SKM-1 (cell line): Measurements from ENCODE around the gene HSPB9.
A peak's percentile ranks its signal among the peaks of the same experiment; 100 is the strongest.

Experiments
- DNase-seq: peaks from one replicate; lab custom pipeline; 2025; ENCODE audit not compliant: unreplicated experiment; lab: John Stamatoyannopoulos, UW

HSPB9 gene

DNA sequence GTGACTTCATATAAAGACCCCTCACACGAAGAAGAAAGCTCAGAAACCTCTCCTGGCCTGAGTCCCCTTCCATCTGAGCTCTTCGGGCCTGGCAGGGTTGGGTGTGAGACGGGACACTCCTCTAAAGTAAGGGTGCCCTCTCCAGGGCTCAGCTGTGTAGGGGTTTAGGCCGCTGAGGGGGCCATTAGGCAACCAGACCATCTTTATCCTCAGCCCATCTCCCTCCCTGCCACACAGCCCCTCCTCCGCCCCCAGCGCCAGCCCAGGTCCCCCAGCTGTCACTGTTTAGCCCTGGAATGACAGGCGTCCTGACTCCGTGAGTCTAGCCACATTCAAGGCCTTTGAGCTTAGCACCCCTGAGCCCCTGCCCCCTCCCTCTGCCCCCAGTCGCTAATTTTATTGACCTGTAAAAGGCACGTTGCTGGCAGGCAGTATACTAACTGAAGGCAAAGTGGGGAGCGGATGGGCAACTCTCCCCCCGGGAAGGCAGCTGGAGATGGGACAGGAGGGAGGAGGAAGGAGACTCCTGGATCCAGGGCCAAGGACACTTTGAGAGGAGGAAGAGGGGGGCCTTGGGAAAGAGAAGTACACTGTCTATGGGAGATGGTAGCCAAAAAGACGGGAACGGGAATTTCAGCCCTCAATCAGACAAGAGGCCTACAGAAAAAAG is 23.7 kb upstream of the HSPB9 start:
- DNase-seq: no peak

GRCh38 chr17:42101513-42102292 is 20.9 kb upstream of the HSPB9 start:
- DNase-seq: peak; percentile 52

DNA sequence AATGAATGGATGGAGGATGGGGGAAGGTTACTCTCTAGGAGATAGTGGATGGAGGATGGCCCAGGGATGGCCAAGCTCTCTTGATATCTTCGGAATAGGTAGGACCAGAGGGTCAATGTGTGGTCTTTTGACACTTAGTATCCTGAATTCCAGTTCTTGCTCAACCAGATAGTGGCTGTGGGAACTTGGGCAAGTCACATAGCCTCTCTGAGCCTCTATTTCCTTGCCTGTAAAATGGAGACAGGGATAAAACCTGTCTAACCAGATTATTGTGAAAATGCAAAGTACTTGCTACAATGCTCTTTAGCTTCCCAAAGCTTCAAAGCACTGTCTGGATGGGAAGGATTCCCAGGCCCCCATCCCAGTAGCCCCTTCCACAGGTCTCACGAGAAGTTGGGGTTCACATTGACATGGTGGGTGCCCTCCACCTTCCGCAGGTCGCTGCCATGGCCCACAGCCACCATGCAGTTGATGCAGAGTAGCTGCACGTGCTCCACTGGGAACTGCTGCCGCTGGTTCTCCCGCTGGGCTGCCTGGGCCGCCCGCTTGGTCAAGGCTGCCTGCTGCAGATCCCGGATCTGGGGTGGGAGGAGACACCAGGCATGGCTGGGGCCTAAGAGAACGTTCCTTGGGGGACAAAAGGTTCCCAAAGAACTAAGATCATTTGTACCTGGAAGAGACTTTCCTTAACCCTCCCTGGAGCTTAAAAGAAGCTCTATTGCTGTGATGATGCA is 19.2 kb upstream of the HSPB9 start:
- DNase-seq: no peak

- DNase-seq: no peak
Measured at GRCh38 chr17:42104264-42104663, 18.3 kb upstream of the HSPB9 start.

DNA sequence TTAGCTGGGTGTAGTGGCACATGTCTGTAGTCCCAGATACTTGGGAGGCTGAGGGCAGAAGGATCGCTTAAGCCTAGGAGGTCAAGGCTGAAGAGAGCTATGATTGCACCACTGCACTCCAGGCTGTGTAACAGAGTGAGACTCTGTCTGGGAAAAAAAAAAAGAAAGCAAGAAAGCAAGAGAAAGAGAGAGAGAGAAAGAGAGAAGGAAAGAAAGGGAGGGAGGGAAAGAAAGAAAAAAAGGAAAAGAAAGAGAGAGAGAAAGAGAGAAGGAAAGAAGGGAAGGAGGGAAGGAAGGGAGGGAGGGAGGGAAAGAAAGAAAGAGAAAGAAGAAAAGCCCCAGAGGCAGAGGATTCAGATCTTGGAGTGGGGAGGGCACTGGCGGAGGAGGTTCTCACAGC is 16.6 kb upstream of the HSPB9 start:
- no peak for DNase-seq

- DNase-seq: no peak
Measured at GRCh38 chr17:42107124-42107523, 15.5 kb upstream of the HSPB9 start.

- DNase-seq: no peak
Measured at GRCh38 chr17:42107597-42108576, 14.7 kb upstream of the HSPB9 start.

DNA sequence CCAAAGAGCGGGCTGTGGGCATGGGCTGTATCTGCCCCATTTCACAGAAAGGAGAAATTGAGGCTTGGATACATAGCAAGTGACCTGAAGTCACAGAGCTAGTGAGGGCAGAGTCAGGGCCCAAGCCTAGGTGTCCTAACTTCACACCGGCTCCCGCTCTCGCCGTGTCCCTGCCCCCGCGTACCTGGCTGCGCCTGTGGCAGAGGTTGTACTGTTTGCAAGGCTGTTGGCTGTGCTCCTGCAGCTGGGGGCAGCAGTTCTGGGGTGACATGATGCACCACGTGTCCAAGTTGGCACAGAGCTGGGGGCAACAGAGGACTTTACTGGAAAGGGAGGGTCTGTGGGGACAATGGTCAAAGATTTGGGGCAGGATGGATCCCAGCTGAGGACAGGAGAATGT is 13.5 kb upstream of the HSPB9 start:
- DNase-seq: no peak

- no peak for DNase-seq
Measured at GRCh38 chr17:42110301-42111264, 12.0 kb upstream of the HSPB9 start.

DNA sequence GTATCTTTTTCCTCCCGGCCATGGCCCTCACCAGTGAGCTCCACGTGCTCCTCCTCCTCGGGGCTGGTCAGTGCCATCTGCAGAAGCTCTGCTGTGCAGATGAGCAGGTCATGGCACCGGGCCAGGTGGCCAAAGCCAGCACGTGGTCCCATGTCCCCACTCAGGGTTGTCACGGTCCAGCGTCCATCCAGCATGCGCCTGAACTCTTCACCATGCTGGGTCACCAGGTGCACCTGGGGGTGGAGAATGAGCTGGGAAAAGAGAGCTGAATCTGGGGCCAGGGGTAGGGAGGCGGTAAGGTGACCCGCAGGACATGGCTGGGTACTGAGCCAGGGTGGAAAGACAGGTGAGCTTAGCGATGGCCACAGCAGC is 11.4 kb upstream of the HSPB9 start:
- DNase-seq: no peak

DNA sequence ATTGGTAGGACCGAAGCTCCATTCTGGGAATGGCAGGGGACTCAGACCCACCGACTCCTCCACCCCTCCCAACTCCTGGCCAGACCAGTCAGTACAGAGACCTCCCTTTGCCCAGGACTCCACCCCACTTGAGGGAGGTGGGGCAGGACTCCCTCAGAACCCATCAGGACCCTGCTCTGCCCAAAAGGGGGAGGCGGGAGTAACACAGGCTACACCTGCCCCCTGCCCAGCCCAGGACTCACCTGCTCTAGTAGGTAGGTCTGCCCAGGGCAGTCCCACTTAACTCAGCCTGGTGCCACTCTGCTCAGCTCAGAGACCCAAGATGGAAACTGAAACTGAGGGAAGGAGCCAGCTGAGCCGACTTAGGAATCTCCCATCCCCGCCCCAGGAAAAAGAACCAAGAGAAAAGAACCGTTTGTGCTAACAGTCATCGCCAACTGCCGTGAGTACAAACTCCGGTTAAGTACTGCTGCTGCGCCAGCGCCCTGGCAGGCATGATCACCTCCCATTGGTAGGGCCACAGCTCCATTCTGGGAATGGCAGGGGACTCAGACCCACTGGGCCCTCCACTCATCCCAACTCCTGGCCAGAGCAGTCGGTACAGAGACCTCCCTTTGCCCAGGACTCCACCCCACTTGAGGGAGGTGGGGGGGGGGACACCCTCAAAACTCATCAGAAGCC is 10.6 kb upstream of the HSPB9 start:
- DNase-seq: no peak

- peak; percentile 76 for DNase-seq
Measured at GRCh38 chr17:42112552-42113176, 9.9 kb upstream of the HSPB9 start, which contains the start of gene DHX58. TSS of gene DHX58 (minus strand) at chr17:42112714. CDS start at chr17:42111892, 822 bp downstream.

- DNase-seq: no peak
Measured at GRCh38 chr17:42113293-42114069, 9.1 kb upstream of the HSPB9 start.

DNA sequence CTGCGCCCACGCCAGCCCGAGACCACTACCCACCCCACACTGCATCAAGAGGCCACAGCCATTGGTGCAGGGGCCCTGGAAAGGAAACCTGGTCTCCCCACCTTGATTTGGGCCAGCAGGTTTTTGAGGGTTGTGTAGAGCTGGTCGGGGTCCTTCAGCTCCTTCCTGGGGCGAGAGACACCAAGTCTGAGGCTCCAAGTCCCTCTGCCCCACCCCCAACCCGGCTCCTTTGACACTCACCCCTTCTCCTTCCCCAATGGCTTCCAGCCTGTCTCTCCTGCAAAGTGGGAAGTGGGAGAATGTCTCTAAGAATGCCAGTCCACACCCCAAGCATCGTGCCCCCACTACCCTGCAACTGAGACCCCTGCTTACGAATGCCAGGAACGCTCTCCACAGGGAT is 8.5 kb upstream of the HSPB9 start:
- DNase-seq: no peak

DNA sequence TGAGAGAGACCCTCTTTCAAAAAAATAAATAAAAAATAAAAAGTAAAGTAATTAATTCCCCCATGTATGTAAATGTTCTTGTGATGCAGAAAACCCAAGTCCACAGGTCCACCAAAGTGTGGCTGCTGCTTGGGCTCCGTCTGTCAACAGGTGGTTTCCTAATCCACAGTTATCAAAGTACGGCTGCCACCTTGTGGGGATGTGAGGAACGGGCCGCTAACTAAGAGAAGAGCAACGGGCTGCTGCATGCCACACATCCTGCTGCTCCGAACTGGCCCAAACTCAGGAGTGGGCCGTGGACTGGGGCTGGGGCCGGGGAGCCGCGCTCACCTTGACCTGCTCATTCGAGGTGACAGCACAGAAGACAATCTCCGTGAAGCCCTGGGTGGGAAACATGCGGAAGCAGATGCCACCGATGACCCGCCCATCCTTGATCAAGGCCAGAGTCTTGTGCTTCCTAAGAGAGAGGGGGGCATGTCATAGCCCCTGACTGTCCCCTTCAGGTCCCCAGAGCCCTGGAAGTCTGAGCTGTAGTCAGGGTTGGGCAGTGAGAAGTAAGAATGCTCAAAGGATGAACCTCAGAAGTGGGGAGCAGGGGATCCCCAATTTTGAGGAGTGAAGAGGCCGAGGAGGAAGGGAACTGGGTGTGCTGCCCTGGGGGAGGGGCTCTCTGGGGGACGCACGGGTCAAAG is 5.8 kb upstream of the HSPB9 start:
- peak; percentile 67 for DNase-seq

DNA sequence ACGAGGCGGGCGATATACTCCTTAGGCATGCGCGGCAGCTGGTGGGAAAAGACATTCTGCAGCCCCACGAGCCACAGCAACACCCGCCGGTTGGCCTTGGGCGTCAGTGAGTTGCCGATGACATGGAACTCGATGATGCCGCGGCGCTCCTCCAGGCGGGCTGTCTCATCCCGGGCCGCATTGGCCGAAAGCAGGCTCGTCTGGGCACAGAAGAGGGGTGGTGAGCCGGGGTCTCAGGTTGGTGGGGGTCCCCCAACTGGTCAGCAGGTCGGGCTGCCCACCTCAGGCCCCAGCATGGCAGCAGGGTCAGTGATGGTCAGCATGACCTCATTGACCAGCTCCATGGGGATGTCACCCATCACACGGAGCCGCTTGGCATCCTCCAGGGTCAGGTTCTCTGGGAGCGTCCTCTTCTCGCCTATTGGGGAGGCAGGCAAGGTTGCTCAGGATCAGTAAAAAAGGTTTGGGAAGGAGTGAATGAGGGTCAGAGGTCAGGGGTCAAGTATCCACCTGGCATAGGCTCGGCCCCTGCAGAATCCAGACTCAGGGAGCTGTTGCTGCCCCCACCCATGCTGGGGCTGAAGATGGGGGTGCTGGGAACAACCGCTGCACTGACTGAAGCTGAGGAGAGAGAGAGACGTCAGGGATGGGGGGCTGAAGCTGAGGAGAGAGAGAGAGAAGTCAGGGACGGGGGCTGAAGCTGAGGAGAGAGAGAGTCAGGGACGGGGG is 5.0 kb upstream of the HSPB9 start:
- DNase-seq: no peak

DNA sequence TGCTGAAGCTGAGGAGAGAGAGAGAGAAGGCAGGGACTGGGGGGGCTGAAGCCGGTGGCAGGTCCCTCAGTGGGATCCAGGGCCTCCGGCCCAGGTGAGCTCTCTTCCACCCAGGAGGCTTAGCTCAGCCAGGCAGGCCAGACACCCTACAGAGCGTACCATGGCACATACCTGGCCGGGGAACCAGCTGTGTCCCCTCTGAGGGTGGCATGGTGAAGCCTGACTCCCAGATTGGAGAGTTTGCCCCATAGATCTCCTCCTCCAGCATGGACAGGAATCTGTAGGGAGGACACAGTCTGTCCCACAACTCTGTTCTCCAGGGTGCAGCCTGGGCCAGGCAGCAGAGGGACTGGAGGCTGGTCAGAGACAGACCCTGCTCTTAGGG is 4.5 kb upstream of the HSPB9 start:
- DNase-seq: no peak
